Heart right ventricle (tissue), 16 donors: ENCODE measurements around the gene CDC42EP5. TPM values are rescaled to one million over a fixed set of nuclear protein-coding genes. Genes with fewer than 3 reads are reported as not detected.
"Not testable (repeated sequence)": the region's sequence is repeated elsewhere in the genome, so short reads cannot be mapped to it uniquely, and the experiment has no call there.

Experiments
- ATAC-seq, 8 donors: fragments of 200-7000 bp; cut with Tn5 transposase; one replicate each; pipeline ENCODE4 v1.9.1; 2020; ENCODE audit warnings: mild to moderate bottlenecking in 8 of 8, moderate library complexity in 8 of 8, moderate number of reproducible peaks in 1 of 8
- DNase-seq, 2 donors: peaks; one replicate each; pipeline ENCODE4 v3.0.0-alpha.2; 2020
- H3K27ac ChIP-seq, 10 donors: fragments of 200-600 bp; sonication (generic) in 2 of 10; one replicate each; pipeline versions ENCODE4 v1.5.0 to v1.8.0; 2020 to 2022; ENCODE audit warnings: mild to moderate bottlenecking in 3 of 10
- H3K27me3 ChIP-seq, 7 donors: fragments of 200-600 bp; one replicate each; pipeline ENCODE4 v1.8.0; 2021 to 2022; ENCODE audit warnings: mild to moderate bottlenecking in 2 of 7
- H3K36me3 ChIP-seq, 9 donors: fragments of 200-600 bp; sonication (generic) in 1 of 9; one replicate each; pipeline versions ENCODE4 v1.5.0 to v1.8.0; 2020 to 2022; ENCODE audit warnings: mild to moderate bottlenecking in 2 of 9
- H3K4me1 ChIP-seq, 9 donors: fragments of 200-600 bp; sonication (generic) in 1 of 9; one replicate each; pipeline versions ENCODE4 v1.5.0 to v1.8.0; 2020 to 2022; ENCODE audit warnings: mild to moderate bottlenecking in 4 of 9
- H3K4me3 ChIP-seq, 10 donors: fragments of 200-600 bp; sonication (generic) in 2 of 10; one replicate each; pipeline versions ENCODE4 v1.5.0 to v1.8.0; 2020 to 2022; ENCODE audit warnings: mild to moderate bottlenecking in 7 of 10, moderate library complexity in 2 of 10
- H3K9me3 ChIP-seq, 11 donors: fragments of 200-600 bp in 10 of 11; sonication (generic) in 2 of 11; one replicate each; pipeline versions ENCODE4 v1.5.0 to v1.8.0; 2013 to 2022; ENCODE audit warnings: mild to moderate bottlenecking in 2 of 11, control low read depth in 1 of 11, moderate library complexity in 1 of 11
- WGBS, 2 donors: extraction: QIAGEN DNeasy Blood & Tissue Kit; methylation state at CpG; one replicate each; pipeline ENCODE4 v1.1.7; 2013; ENCODE audit warnings: inconsistent platforms in 1 of 2; 5-methylcytosine and 5-hydroxymethylcytosine counted together
- intact Hi-C, 10 donors: fragments of 100-400 bp; cut with DNase I; formaldehyde crosslinking; loops; one replicate each; pipeline versions ENCODE4 v1.11.1 to v1.14.2; 2022
- polyA plus RNA-seq, 2 donors: library from polyadenylated mRNA; stranded (reverse); fragments of 200-250 nt; gene quantifications; one replicate each; pipeline ENCODE4 v1.2.3, GENCODE V29; 2013
- total RNA-seq, 10 donors: library from RNA; stranded (reverse); fragmentation: NEBNext Ultra II Directional in 3 of 10; extraction: Animal tissue kit (Norgen Biotek cat#: 25700) in 3 of 10; gene quantifications; one replicate each; pipeline versions ENCODE4 v1.2.1 to v1.2.4, GENCODE V29; 2021 to 2023
- TF ChIP-seq, protein P1 (sequence below), 9 donors: fragments of 200-600 bp; sonication (generic) in 2 of 9; IDR thresholded peaks; one replicate each; pipeline versions ENCODE4 v1.5.0 to v1.8.0; 2021 to 2022; ENCODE audit warnings: antibody characterized with exemption in 9 of 9, mild to moderate bottlenecking in 5 of 9, moderate library complexity in 1 of 9
- donor health status: Arrhythmogenic right ventricular cardiomyopathy.
- donor health status: ischemic (EF 13 %, LVEDD 7.1; RV severe dilation, severe dysfunction).
- donor health status: healthy with polysubstance abuse.
- donor health status: DM: no; HTN: yes; CAD: no.
- donor health status: DM: no; HTN: no; CAD: no.
- donor health status: ischemic (EF 25% LVEDD 6.9; RV normal size, moderate dysfunction).
- donor health status: ischemic (EF 25% LVEDD 5.7; RV mildly dilated, moderate dysfunction).
- donor health status: healthy.
- donor health status: DM: yes; HTN: yes; CAD: no.
- donor health status: Ischemic cardiomyopathy.
- donor health status: ischemic (EF 35%, LVEDD 5.7; RV mildly dilated, moderate dysfunction).
- donor health status: nonischemic (EF 11% LVEDD 7.7; RV severe dilation, severe dysfunction).
- donor health status: DM: yes; HTN: yes; CAD: no.
- donor health status: PGD.
- donor health status: ischemic (EF 29% LVEDD 5.4; RV normal size, mild dysfunction).
- donor health status: nonischemic (EF 23%, LVEDD 6.1; RV moderate dilation, normal function).

Gene CDC42EP5
- total and polyA plus RNA-seq, 12 donors = 5.3 to 22.8 (median 10.9) TPM

DNA sequence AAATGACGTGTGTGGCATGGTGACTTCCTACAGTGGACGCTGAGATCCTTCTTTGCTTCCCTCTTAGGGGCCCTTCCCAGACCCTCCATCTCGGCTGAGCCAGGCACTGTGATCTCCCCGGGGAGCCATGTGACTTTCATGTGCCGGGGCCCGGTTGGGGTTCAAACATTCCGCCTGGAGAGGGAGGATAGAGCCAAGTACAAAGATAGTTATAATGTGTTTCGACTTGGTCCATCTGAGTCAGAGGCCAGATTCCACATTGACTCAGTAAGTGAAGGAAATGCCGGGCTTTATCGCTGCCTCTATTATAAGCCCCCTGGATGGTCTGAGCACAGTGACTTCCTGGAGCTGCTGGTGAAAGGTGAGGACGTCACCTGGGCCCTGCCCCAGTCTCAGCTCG lies 34.7 kb upstream of the CDC42EP5 start:
- H3K27me3 ChIP-seq = peaks cover 0 to 47% (median 16%) of the 10 kb centered on the region in 7 donors
- H3K27ac ChIP-seq = no peak overlapping the region
- TF ChIP-seq, protein P1, sequence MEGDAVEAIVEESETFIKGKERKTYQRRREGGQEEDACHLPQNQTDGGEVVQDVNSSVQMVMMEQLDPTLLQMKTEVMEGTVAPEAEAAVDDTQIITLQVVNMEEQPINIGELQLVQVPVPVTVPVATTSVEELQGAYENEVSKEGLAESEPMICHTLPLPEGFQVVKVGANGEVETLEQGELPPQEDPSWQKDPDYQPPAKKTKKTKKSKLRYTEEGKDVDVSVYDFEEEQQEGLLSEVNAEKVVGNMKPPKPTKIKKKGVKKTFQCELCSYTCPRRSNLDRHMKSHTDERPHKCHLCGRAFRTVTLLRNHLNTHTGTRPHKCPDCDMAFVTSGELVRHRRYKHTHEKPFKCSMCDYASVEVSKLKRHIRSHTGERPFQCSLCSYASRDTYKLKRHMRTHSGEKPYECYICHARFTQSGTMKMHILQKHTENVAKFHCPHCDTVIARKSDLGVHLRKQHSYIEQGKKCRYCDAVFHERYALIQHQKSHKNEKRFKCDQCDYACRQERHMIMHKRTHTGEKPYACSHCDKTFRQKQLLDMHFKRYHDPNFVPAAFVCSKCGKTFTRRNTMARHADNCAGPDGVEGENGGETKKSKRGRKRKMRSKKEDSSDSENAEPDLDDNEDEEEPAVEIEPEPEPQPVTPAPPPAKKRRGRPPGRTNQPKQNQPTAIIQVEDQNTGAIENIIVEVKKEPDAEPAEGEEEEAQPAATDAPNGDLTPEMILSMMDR (IDR thresholded peaks at IDR 0.05) = no peak
- DNase-seq = no peak
- H3K4me3 ChIP-seq = no peak overlapping the region
- no peaks in the 10 kb centered on the region for H3K4me1 ChIP-seq
- ATAC-seq = no peak
- WGBS, 2 donors = 54 to 57% methylated on average over 12 of the region's 12 CpGs
- no peaks in the 10 kb centered on the region for H3K9me3 ChIP-seq
- intact Hi-C loops = no loop called here
- H3K36me3 ChIP-seq = no peaks in the 10 kb centered on the region

DNA sequence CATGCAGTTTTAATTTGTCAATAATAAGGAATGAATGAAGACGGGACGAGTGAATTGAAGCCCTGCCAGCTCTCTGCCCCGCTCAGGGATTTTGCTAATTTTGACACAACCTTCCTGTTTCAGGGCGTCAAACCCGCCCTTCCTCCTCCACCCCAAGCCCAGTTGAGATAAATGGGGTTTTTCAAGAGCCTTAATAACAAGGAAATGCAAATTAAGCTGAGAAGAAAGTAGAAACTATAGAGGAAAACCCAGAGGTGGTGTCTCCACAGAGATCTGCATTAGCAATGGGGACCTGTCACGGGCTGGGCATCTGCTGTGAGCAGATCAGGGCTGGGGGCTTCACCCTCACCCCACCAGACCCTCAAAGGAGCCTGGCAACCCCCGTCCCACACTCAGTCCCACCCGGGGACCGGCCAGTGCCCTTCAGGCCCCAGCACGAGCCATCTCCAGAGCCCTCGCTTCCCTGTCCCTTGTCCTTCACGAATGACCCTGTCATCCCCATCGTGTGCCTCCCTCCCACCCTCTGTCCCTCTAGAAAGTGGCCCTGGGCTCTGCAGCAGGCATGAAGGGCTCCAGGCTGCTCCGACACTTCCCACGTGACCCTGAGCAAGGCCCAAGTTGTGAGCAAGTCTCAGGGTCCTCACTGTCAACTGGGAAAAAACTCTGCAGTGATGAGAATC lies 34.1 kb upstream of the CDC42EP5 start:
- DNase-seq, ATAC-seq, H3K4me1 ChIP-seq, H3K27ac ChIP-seq, H3K36me3 ChIP-seq, H3K4me3 ChIP-seq, H3K9me3 ChIP-seq, intact Hi-C loops: not testable (repeated sequence)
- 63 to 64% methylated on average over 9 to 10 of the region's 15 CpGs for WGBS, 2 donors
- peaks cover 0 to 49% (median 16%) of the 10 kb centered on the region in 7 donors for H3K27me3 ChIP-seq

DNA sequence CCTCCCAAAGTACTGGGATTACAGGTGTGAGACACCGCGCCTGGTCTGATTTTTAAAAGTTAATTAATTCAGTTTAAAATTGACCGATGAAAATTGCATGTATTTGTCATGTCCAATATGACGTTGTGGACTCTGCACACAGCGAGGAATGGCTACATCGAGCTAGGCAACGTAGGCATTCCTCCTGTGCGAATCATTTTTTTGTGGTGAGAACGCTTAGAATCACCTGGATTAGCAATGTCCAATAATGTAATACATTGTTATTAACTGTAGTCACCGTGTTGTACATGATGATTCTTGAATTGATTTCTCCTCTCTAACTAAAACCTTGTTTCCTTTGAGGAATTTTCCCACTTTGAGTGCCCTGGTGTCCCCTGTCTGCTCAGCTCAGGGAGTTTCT lies 33.0 kb upstream of the CDC42EP5 start:
- no peak for ATAC-seq

DNA sequence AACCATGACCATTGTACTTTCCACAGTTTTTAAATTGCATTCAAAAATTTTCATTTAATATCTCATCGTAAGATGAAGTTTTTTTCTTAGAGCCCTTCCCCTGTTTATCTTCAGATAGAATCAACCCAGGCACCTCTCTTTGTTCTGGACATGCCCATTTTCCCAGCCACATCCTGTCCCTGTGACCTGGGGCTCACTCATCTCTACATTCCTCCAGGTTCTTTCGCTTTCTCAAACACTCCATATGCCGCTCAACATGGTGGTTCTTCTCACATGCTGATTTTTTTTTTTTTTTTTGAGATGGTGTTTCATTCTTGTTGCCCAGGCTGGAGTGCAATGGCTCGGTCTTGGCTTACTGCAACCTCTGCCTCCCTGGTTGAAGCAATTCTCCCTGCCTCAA lies 32.4 kb upstream of the CDC42EP5 start:
- H3K27ac ChIP-seq, H3K36me3 ChIP-seq, intact Hi-C loops, H3K9me3 ChIP-seq, DNase-seq, H3K4me3 ChIP-seq, H3K4me1 ChIP-seq, ATAC-seq: not testable (repeated sequence)
- 83 to 84% methylated on average over 4 of the region's 4 CpGs for WGBS, 2 donors
- peaks cover 0 to 56% (median 16%) of the 10 kb centered on the region in 7 donors for H3K27me3 ChIP-seq

More for the DNA sequence above, 33.0 kb upstream of the CDC42EP5 start:
- intact Hi-C loops = no loop called here
- DNase-seq = no peak
- TF ChIP-seq, protein P1 (IDR thresholded peaks at IDR 0.05) = no peak
- WGBS, 2 donors = 75% methylated on average over 10 of the region's 10 CpGs
- no peaks in the 10 kb centered on the region for H3K36me3 ChIP-seq
- H3K4me1 ChIP-seq = no peaks in the 10 kb centered on the region
- H3K27ac ChIP-seq = no peak overlapping the region
- H3K27me3 ChIP-seq = peaks cover 0 to 52% (median 16%) of the 10 kb centered on the region in 7 donors
- H3K9me3 ChIP-seq = no peaks in the 10 kb centered on the region
- no peak overlapping the region for H3K4me3 ChIP-seq

DNA sequence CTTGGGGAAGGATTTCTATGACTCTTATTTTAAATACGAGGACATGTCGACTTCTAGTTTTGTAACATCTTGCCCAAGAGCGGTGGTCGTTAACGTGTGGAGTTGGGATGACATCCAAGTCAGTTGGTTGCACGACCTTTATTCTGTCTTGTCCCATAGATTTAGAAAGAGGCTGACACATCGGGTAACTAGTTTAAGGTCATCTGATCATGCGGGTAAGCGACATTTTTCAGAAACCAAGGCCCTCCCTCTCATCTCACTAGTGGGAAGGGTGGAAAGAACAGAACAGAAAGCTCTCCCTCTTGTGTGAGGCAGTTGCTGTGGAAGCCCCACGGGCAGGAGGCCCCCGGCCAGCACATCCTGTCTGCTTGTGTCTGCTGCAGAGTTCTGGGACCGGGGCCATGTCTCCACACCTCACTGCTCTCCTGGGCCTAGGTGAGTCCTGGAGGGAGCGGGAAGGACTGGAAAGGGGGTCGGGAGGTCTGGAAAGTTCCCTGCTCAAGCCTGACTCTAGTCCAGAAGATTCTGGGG lies 29.5 kb upstream of the CDC42EP5 start, which contains the start of gene LAIR2:
Gene LAIR2, plus strand, starts transcription at position 314 of the 531 bp plus-strand sequence. Its CDS starts 88 bp downstream, at position 402.
- no peak within 1 kb of the TSS for H3K27ac ChIP-seq
- intact Hi-C loops = no loop called here
- ATAC-seq (no peak), DNase-seq (no peak)
- H3K27me3 ChIP-seq = peaks cover 0 to 67% (median 14%) of the 10 kb centered on the region in 7 donors
- H3K36me3 ChIP-seq = no peaks in the 10 kb centered on the region
- H3K4me1 ChIP-seq = no peaks in the 10 kb centered on the region
- WGBS, 2 donors = 65 to 69% methylated on average over 14 of the region's 14 CpGs
- H3K9me3 ChIP-seq = no peaks in the 10 kb centered on the region
- TF ChIP-seq, protein P1 (IDR thresholded peaks at IDR 0.05) = no peak
- H3K4me3 ChIP-seq = peak within 1 kb of the TSS in 1 of 10 donors; percentile 18

DNA sequence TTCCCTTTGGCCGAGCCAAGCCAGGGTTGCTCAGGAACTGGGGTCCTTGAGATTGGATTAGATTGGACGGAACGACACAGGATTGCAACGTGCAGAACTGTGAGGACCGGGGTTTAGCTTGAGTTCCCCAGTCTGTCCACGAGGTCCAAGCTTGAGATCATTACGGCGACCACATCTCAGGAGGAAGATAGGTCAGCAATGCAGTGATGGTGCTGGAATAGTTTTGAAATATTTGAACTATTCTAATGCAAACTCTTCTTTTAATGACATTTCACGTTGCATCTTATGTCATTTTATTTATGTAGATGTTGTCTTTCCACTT lies 25.3 kb upstream of the CDC42EP5 start:
- intact Hi-C loops, H3K4me1 ChIP-seq, H3K4me3 ChIP-seq, H3K36me3 ChIP-seq, H3K9me3 ChIP-seq, DNase-seq, H3K27ac ChIP-seq, ATAC-seq: not testable (repeated sequence)
- WGBS, 2 donors = 76 to 77% methylated on average over 9 of the region's 9 CpGs
- peaks cover 0 to 76% (median 16%) of the 10 kb centered on the region in 7 donors for H3K27me3 ChIP-seq

DNA sequence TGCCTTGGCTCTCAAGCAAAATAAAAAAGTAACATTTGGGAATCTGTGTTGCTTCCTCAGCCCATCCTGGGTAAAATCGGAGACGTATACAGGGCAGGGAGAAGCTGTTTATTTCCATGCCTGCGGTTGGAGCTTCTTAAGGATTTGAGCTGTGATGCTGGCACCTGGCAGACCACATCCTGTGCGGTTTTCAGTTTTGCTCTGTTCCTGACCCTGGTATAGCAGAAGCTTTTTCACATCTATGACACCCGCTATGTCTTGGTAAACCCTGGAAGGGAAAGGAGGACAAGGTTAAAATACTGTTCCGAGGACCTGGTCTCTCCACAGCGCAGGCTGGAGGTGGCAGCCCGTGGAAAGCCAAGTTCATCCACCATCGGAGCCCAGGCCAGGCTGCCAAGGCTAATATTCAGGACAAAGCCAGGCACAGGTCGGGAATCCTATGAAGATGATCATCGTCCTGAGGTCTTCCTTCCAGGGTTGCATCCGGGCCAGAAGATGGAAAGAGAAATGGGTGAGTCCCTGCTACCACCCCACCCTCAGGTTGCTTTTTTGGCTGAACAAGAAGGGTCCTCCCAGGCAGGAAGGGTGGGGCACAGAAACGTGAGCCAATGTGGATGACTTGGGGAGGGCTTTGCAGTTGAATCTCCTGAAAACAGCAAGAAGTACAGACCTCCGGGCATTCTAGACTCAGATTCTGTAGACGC lies 24.8 kb upstream of the CDC42EP5 start:
- intact Hi-C loops, H3K9me3 ChIP-seq, ATAC-seq, H3K4me1 ChIP-seq, H3K27ac ChIP-seq, H3K36me3 ChIP-seq, H3K4me3 ChIP-seq, DNase-seq: not testable (repeated sequence)
- H3K27me3 ChIP-seq = peaks cover 0 to 77% (median 18%) of the 10 kb centered on the region in 7 donors
- 74 to 75% methylated on average over 9 of the region's 15 CpGs for WGBS, 2 donors

DNA sequence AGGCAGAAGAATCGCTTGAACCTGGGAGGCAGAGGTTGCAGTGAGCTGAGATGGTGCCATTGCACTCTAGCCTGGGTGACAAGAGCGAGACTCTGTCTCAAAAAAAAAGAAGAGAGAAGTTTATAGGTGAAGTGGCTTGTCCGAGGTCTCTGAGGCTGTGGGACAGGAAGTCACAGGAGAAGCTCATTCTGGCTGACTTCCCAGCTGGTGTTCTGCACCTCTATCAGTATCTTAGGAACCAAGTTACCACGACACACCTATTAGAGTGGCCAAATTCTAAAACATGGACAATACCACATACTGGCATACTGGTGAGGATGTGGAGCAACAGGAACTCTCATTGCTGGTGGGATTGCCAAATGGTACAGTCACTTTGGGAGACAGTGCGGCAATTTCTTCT lies 22.2 kb upstream of the CDC42EP5 start:
- H3K27ac ChIP-seq, DNase-seq, ATAC-seq, H3K4me3 ChIP-seq, intact Hi-C loops, H3K4me1 ChIP-seq, H3K36me3 ChIP-seq, H3K9me3 ChIP-seq: not testable (repeated sequence)
- peaks cover 0 to 85% (median 24%) of the 10 kb centered on the region in 7 donors for H3K27me3 ChIP-seq
- WGBS, 2 donors = 63 to 70% methylated on average over 5 of the region's 5 CpGs
